ENCODE measurements around the gene ZNF664. TPM values are rescaled to one million over a fixed set of nuclear protein-coding genes. Genes with fewer than 3 reads are reported as not detected.

Gene ZNF664
- total RNA-seq, 1 experiment from 2014 or later = 124 TPM

DNA sequence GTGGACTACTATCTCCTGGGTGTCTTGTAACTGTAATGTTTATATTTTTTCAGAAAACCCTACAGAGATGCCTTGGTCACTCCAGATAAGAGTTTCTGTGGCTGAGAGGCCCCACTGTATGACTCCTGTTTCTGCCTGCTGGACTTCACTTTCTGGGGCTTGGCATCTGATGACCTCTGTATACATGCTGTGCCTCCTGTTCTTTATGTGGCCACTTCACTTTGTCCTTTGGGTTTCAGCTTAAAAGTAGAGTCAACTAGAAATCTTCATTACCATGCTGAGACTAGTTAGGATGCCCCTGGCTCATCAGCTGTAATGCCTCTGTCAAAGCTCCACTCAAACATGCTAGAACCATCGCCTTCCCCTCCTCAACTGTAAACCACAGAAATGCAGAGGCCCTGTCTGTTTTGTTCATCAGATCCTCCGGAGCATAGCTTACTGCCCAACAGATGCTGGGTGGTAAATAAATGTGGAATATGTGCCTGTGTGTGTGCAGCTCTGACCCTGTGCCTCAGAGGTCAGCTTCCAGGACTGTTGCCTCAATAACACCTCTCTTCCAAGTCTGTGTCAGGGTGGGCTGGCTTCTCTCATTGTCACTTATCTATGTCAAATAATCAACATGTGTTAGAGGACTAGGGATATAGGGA lies 25.5 kb downstream of the ZNF664 start:
- DNase-seq (ENCODE audit: low read depth, low spot score) = no peak
- intact Hi-C loops (cut with micrococcal nuclease) = no loop called here
- Histone ChIP-seq H3K9me2 (ENCODE audit: insufficient read depth) (no peaks in the 10 kb centered on the region), H2AFZ (ENCODE audit: low read depth, low read length, poor library complexity, severe bottlenecking) (no peak overlapping the region), H3K27me3 (ENCODE audit: insufficient read depth, low read length) (no peaks in the 10 kb centered on the region), H3K4me1 (ENCODE audit: control insufficient read depth in 1 of 2, insufficient read depth in 2 of 2, low read length in 2 of 2) (no peaks in the 10 kb centered on the region), H3K79me2 (ENCODE audit: insufficient read depth, low read length) (peaks cover 73% of the 10 kb centered on the region), H3K4me2 (ENCODE audit: low read length) (no peak overlapping the region), H4K20me1 (ENCODE audit: insufficient read depth) (no peaks in the 10 kb centered on the region), H3K27ac (ENCODE audit: low read depth, low read length) (no peak overlapping the region), H3K9ac (ENCODE audit: low read length) (no peak overlapping the region), H3K9me3 (ENCODE audit: control insufficient read depth in 1 of 2, insufficient read depth in 1 of 2, low read depth in 1 of 2, low read length in 2 of 2) (no peaks in the 10 kb centered on the region), H3K36me3 (ENCODE audit: control insufficient read depth in 1 of 2, insufficient read depth in 2 of 2, low read length in 2 of 2) (peaks cover 2 to 3% of the 10 kb centered on the region in 2 experiments; a peak in 2 of 4 replicates), H3K4me3 (replicated peaks in 1 of 2; ENCODE audit: low read depth in 1 of 2, low read length in 2 of 2) (no peak overlapping the region)
- CTCF ChIA-PET = interaction anchor here (1.4 kb wide), 1 partner anchor 11 kb away, joined by 3 read pairs; no protein-coding TSS in a partner anchor
- no TSS peak for BruUV-seq (replicated peaks)
- RAD21 ChIA-PET (ENCODE audit: low non-redundant PET in 1 of 2, low total read pairs in 2 of 2, uncharacterized antibody in 2 of 2, unreplicated experiment in 2 of 2) = no interaction called here
- no peak for ATAC-seq
- TF ChIP-seq, protein P1, sequence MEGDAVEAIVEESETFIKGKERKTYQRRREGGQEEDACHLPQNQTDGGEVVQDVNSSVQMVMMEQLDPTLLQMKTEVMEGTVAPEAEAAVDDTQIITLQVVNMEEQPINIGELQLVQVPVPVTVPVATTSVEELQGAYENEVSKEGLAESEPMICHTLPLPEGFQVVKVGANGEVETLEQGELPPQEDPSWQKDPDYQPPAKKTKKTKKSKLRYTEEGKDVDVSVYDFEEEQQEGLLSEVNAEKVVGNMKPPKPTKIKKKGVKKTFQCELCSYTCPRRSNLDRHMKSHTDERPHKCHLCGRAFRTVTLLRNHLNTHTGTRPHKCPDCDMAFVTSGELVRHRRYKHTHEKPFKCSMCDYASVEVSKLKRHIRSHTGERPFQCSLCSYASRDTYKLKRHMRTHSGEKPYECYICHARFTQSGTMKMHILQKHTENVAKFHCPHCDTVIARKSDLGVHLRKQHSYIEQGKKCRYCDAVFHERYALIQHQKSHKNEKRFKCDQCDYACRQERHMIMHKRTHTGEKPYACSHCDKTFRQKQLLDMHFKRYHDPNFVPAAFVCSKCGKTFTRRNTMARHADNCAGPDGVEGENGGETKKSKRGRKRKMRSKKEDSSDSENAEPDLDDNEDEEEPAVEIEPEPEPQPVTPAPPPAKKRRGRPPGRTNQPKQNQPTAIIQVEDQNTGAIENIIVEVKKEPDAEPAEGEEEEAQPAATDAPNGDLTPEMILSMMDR (IDR thresholded peaks at IDR 0.05 in 2 of 3, conservative IDR thresholded peaks at IDR 0.05 in 1 of 3; ENCODE audit: borderline replicate concordance in 1 of 3, insufficient read depth in 1 of 3, low read depth in 2 of 3, low read length in 2 of 3) = no peak
- TF ChIP-seq, protein P2, sequence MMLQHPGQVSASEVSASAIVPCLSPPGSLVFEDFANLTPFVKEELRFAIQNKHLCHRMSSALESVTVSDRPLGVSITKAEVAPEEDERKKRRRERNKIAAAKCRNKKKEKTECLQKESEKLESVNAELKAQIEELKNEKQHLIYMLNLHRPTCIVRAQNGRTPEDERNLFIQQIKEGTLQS (IDR thresholded peaks at IDR 0.05) = no peak
- TF ChIP-seq SP1 (IDR thresholded peaks at IDR 0.05; ENCODE audit: low read depth) (no peak), FOSL1 (IDR thresholded peaks at IDR 0.05; ENCODE audit: low read depth) (no peak), EGR1 (IDR thresholded peaks at IDR 0.05; ENCODE audit: low read depth) (no peak), MAX (IDR thresholded peaks at IDR 0.05) (no peak), TCF7L2 (IDR thresholded peaks at IDR 0.05; ENCODE audit: borderline replicate concordance, extremely low read depth, insufficient read depth, insufficient read length) (no peak), ZFX (IDR thresholded peaks at IDR 0.05) (no peak), POLR2AphosphoS5 (IDR thresholded peaks at IDR 0.05; ENCODE audit: low read depth, low read length) (no peak), ELF1 (IDR thresholded peaks at IDR 0.05; ENCODE audit: borderline replicate concordance, low read depth) (no peak), SRF (IDR thresholded peaks at IDR 0.05; ENCODE audit: low read depth) (no peak), SIN3A (IDR thresholded peaks at IDR 0.05; ENCODE audit: low read depth) (no peak), RAD21 (IDR thresholded peaks at IDR 0.05; ENCODE audit: low read depth) (no peak), YY1 (IDR thresholded peaks at IDR 0.05; ENCODE audit: extremely low read depth, insufficient replicate concordance, low read depth, low read length) (no peak), EZH2 (IDR thresholded peaks at IDR 0.05) (no peak), ZNF274 (IDR thresholded peaks at IDR 0.05; ENCODE audit: low read depth, low read length) (no peak), CBX3 (IDR thresholded peaks at IDR 0.05; ENCODE audit: low read depth) (no peak)
- TF ChIP-seq, protein P3, sequence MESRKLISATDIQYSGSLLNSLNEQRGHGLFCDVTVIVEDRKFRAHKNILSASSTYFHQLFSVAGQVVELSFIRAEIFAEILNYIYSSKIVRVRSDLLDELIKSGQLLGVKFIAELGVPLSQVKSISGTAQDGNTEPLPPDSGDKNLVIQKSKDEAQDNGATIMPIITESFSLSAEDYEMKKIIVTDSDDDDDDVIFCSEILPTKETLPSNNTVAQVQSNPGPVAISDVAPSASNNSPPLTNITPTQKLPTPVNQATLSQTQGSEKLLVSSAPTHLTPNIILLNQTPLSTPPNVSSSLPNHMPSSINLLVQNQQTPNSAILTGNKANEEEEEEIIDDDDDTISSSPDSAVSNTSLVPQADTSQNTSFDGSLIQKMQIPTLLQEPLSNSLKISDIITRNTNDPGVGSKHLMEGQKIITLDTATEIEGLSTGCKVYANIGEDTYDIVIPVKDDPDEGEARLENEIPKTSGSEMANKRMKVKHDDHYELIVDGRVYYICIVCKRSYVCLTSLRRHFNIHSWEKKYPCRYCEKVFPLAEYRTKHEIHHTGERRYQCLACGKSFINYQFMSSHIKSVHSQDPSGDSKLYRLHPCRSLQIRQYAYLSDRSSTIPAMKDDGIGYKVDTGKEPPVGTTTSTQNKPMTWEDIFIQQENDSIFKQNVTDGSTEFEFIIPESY (IDR thresholded peaks at IDR 0.05; ENCODE audit: extremely low read depth, insufficient replicate concordance, low read length) = no peak
- POLR2A ChIA-PET = no interaction called here

Measured in HCT116 (cell line).